Measurements from ENCODE around the gene KANTR. TPM values are rescaled to one million over a fixed set of nuclear protein-coding genes. Genes with fewer than 3 reads are reported as not detected.

The KANTR gene
- total RNA-seq, 1 donor = 8.6 TPM

DNA sequence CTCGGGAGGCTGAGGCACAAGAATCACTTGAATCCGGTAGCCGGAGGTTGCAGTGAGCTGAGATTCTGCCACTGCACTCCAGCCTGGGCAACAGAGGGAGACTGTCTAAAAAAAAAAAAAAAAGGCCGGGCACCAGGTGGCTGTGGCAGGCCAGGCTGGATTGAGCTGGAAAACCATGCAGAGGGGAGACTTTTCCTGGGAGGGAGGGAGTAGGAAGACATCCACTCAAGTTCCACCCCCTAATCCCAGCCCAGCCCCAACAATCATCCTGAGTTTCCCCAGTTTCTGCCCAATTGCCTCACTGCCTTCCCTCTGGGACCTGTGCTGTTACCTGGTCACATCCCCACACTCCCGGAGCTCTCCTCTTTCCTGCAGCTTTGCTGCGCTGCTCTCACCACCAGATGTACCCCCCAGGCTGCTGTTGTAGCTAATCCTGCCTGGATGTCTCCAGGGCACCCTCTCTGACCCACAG is 20.8 kb upstream of the KANTR start:
- TF ChIP-seq, protein P1, sequence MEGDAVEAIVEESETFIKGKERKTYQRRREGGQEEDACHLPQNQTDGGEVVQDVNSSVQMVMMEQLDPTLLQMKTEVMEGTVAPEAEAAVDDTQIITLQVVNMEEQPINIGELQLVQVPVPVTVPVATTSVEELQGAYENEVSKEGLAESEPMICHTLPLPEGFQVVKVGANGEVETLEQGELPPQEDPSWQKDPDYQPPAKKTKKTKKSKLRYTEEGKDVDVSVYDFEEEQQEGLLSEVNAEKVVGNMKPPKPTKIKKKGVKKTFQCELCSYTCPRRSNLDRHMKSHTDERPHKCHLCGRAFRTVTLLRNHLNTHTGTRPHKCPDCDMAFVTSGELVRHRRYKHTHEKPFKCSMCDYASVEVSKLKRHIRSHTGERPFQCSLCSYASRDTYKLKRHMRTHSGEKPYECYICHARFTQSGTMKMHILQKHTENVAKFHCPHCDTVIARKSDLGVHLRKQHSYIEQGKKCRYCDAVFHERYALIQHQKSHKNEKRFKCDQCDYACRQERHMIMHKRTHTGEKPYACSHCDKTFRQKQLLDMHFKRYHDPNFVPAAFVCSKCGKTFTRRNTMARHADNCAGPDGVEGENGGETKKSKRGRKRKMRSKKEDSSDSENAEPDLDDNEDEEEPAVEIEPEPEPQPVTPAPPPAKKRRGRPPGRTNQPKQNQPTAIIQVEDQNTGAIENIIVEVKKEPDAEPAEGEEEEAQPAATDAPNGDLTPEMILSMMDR (IDR thresholded peaks at IDR 0.05; ENCODE audit: insufficient read depth, low read depth, low read length) = no peak
- H3K4me3 ChIP-seq (ENCODE audit: low read depth, low read length) = no peak overlapping the region
- no peak for DNase-seq (ENCODE audit: low read depth)

- TF ChIP-seq, protein P1 (IDR thresholded peaks at IDR 0.05; ENCODE audit: insufficient read depth, low read depth, low read length) = no peak
- no peak overlapping the region for H3K4me3 ChIP-seq (ENCODE audit: low read depth, low read length)
- no peak for DNase-seq (ENCODE audit: low read depth)
Observed at GRCh38 chrX:53075011-53075410, 18.9 kb upstream of the KANTR start.

DNA sequence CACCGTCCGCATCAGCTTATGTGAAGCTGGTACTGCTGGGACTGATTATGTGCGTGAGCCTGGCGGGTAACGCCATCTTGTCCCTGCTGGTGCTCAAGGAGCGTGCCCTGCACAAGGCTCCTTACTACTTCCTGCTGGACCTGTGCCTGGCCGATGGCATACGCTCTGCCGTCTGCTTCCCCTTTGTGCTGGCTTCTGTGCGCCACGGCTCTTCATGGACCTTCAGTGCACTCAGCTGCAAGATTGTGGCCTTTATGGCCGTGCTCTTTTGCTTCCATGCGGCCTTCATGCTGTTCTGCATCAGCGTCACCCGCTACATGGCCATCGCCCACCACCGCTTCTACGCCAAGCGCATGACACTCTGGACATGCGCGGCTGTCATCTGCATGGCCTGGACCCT is 17.3 kb upstream of the KANTR start:
- TF ChIP-seq, protein P1 (IDR thresholded peaks at IDR 0.05; ENCODE audit: insufficient read depth, low read depth, low read length) = no peak
- DNase-seq (ENCODE audit: low read depth) = no peak
- H3K4me3 ChIP-seq (ENCODE audit: low read depth, low read length) = no peak overlapping the region

DNA sequence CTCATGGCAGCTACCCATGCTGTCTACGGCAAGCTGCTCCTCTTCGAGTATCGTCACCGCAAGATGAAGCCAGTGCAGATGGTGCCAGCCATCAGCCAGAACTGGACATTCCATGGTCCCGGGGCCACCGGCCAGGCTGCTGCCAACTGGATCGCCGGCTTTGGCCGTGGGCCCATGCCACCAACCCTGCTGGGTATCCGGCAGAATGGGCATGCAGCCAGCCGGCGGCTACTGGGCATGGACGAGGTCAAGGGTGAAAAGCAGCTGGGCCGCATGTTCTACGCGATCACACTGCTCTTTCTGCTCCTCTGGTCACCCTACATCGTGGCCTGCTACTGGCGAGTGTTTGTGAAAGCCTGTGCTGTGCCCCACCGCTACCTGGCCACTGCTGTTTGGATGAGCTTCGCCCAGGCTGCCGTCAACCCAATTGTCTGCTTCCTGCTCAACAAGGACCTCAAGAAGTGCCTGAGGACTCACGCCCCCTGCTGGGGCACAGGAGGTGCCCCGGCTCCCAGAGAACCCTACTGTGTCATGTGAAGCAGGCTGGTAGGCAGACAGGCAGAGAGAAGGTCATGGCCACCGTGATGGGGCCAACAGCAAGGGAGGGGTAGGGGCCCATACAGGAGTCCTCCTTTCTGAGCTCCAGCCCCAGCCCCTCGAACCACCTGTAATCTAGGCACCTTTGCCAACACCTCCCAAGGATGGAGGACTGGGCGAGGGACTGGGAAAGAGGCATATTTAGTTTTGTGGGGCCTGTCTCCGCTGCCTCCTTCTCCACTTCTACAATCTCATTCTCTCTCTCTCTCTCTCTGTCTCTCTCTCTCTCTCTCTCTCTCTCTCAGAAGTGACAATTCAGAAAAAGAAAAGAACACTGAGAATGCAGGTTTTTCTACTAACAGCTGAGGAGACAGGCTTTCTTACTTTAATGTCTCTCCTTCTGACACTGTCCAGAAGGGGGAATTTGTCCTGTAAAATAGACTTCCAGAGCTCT is 16.4 kb upstream of the KANTR start:
- no peak for DNase-seq (ENCODE audit: low read depth)
- TF ChIP-seq, protein P1 (IDR thresholded peaks at IDR 0.05; ENCODE audit: insufficient read depth, low read depth, low read length) = no peak
- H3K4me3 ChIP-seq (ENCODE audit: low read depth, low read length) = no peak overlapping the region

DNA sequence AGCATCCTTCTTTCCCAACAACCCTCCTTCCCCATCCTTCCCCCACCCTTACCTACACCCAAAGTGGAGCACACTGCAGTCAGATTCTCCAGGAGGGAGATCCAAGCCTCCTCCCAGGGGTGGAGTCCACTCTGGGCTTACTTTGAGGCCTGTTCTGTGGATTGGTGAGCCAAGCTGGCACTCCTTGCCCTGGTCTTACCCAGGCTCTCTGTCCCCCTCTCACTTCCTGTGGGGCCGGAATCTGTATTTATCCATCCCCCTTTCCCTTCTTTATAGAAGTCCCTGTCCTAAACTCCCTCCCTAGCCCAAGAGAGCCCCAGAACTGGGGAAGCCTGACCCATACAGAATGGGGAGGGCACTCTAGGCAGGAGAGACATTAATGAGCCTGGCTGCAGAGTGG is 15.0 kb upstream of the KANTR start:
- H3K4me3 ChIP-seq (ENCODE audit: low read depth, low read length) = no peak overlapping the region
- TF ChIP-seq, protein P1 (IDR thresholded peaks at IDR 0.05; ENCODE audit: insufficient read depth, low read depth, low read length) = no peak
- no peak for DNase-seq (ENCODE audit: low read depth)

DNA sequence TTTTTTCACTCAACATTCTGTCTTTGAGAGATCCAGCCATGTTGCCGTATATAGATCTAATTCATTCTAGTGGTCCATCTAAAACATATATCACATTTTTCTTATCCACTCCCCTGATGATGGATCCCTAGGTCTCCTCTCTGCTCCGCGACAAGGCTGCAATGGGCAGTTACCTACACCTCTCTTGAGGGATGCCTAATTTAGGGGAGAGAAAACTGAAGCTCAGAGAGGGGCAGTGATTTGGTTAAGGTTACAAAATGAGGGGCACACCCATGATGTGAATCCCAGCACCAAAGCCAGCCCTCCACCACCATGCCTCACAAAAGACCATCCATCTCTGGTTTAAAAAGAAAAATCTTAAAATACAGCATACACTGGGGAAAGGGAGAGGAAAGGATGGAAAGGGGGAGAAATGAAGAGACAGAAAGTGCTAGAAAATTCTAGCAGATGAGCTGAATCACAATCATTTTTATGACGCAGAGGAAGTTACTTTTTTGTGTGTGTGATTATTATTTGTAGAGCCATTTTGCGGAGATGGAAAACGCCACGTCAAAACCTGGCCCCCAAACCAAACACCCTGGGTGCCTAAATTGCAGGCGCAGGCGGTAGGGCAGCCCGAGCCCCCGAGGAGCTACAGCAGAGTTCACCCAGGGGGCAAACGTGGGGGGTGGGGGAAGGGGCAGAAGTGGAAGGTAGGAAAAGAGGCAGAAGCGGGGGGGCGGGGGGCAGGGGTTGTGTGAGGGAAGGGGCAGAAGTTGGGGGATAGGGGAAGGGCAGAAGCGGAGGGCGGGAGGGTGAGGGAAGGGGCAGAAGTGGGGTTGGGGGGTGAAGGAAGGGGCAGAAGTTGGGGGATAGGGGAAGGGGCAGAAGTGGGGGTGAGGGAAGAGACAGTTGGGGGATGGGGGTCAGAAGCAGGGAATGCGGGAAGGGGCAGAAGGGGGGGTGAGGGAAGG is 13.0 kb upstream of the KANTR start:
- peak overlapping the region; percentile 40 for H3K4me3 ChIP-seq (ENCODE audit: low read depth, low read length)
- TF ChIP-seq, protein P1 (IDR thresholded peaks at IDR 0.05; ENCODE audit: insufficient read depth, low read depth, low read length) = no peak
- peak; percentile 37 for DNase-seq (ENCODE audit: low read depth)
